Stomach (tissue), 9 donors: ENCODE measurements around the gene TSPAN3. TPM values are rescaled to one million over a fixed set of nuclear protein-coding genes. Genes with fewer than 3 reads are reported as not detected.

ENCODE experiments used
- DNase-seq, 2 donors: peaks; one replicate each; pipeline versions ENCODE4 v3.0.0 to v3.0.0-alpha.2; 2013 to 2019
- H3K27ac ChIP-seq, 5 donors: fragments of 200-600 bp in 4 of 5; sonication (generic) in 4 of 5; one replicate each; pipeline ENCODE4 v1.5.1; 2013 to 2019; ENCODE audit warnings: mild to moderate bottlenecking in 1 of 5, moderate library complexity in 1 of 5
- H3K27me3 ChIP-seq, 3 donors: fragments of 200-600 bp; sonication (generic); one replicate each; pipeline ENCODE4 v1.5.1; 2017 to 2019; ENCODE audit warnings: mixed run types in 1 of 3
- H3K36me3 ChIP-seq, 4 donors: fragments of 200-600 bp; sonication (generic); 1 replicate in 3 of 4; 2 replicates in 1 of 4; pipeline ENCODE4 v1.5.1; 2016 to 2019
- H3K4me1 ChIP-seq, 4 donors: fragments of 200-600 bp; sonication (generic); one replicate each; pipeline ENCODE4 v1.5.1; 2016 to 2019
- H3K4me3 ChIP-seq, 4 donors: fragments of 200-600 bp; sonication (generic) in 3 of 4; one replicate each; pipeline ENCODE4 v1.5.1; 2016 to 2019; ENCODE audit warnings: mild to moderate bottlenecking in 1 of 4
- H3K9me3 ChIP-seq, 4 donors: fragments of 200-600 bp; sonication (generic); one replicate each; pipeline ENCODE4 v1.5.1; 2016 to 2019
- CTCF ChIP-seq, 7 experiments: fragments of 450-650 bp in 4 of 7; fragments of 200-600 bp in 3 of 7; sonication (generic) in 3 of 7; IDR thresholded peaks; one replicate each; pipeline ENCODE4 v1.5.1; 2016 to 2019; ENCODE audit warnings: antibody characterized with exemption in 7 of 7, control low read depth in 2 of 7, mild to moderate bottlenecking in 1 of 7
- EP300 ChIP-seq: sonication (generic); formaldehyde crosslinking; IDR thresholded peaks from one replicate; pipeline ENCODE4 v1.6.1; 2017; ENCODE audit warnings: antibody characterized with exemption
- POLR2A ChIP-seq, 4 donors: fragments of 450-650 bp; IDR thresholded peaks; one replicate each; pipeline ENCODE4 v1.6.1; 2016; ENCODE audit warnings: antibody characterized with exemption in 4 of 4, control low read depth in 2 of 4, mild to moderate bottlenecking in 1 of 4, moderate library complexity in 1 of 4
- POLR2AphosphoS5 ChIP-seq, 3 donors: sonication (generic); formaldehyde crosslinking; IDR thresholded peaks; one replicate each; pipeline ENCODE4 v1.6.1; 2016; ENCODE audit warnings: antibody characterized with exemption in 3 of 3
- WGBS, 5 donors: extraction: QIAGEN DNeasy Blood & Tissue Kit in 3 of 5; methylation state at CpG; one replicate each; pipeline versions ENCODE4 v1.1.5 to v1.1.7; 2013 to 2018; 5-methylcytosine and 5-hydroxymethylcytosine counted together
- intact Hi-C: fragments of 100-400 bp; cut with DNase I; formaldehyde crosslinking; loops from one replicate; pipeline ENCODE4 v1.15.1; 2023; ENCODE audit warnings: low total_unique reads
- polyA plus RNA-seq, 3 donors: library from polyadenylated mRNA; stranded (reverse); fragments of 200-250 nt; gene quantifications; one replicate each; pipeline ENCODE4 v1.2.3, GENCODE V29; 2013
- total RNA-seq, 5 donors: library from RNA; depleted of rRNA; stranded (reverse); fragments of >200 nt; gene quantifications; one replicate each; pipeline versions ENCODE4 v1.1.0 to v1.2.3, GENCODE V29; 2014 to 2016
- donor health status: healthy with polysubstance abuse.
- donor health status: Bipolar disorder and iron deficiency.
- donor health status: healthy.

The TSPAN3 gene
- total and polyA plus RNA-seq, 8 donors = 42.9 to 390 (median 99.7) TPM

- intact Hi-C loops = no loop called here
- Histone ChIP-seq H3K9me3 (no peaks in the 10 kb centered on the region), H3K27me3 (peaks cover 0 to 33% (median 16%) of the 10 kb centered on the region in 3 donors), H3K36me3 (peaks cover 0 to 24% (median 0%) of the 10 kb centered on the region in 4 donors), H3K4me3 (no peak overlapping the region), H3K4me1 (peaks cover 7 to 43% (median 19%) of the 10 kb centered on the region in 4 donors), H3K27ac (no peak overlapping the region)
- no peak for DNase-seq
- TF ChIP-seq POLR2A (IDR thresholded peaks at IDR 0.05) = no peak
- TF ChIP-seq EP300 = no peak
- TF ChIP-seq POLR2AphosphoS5 (IDR thresholded peaks at IDR 0.05) = no peak
- TF ChIP-seq CTCF (IDR thresholded peaks at IDR 0.05) = no peak
- WGBS, 5 donors = 89 to 100% (median 90%) methylated on average over 3 to 12 of the region's 12 CpGs
Measured at GRCh38 chr15:77026501-77027110, 44.3 kb downstream of the TSPAN3 start.

- DNase-seq = no peak
- 77 to 95% (median 92%) methylated on average over 4 of the region's 4 CpGs for WGBS, 5 donors
- TF ChIP-seq POLR2AphosphoS5 (IDR thresholded peaks at IDR 0.05) (no peak), CTCF (IDR thresholded peaks at IDR 0.05) (no peak), EP300 (no peak), POLR2A (IDR thresholded peaks at IDR 0.05) (no peak)
- peaks cover 0 to 31% (median 16%) of the 10 kb centered on the region in 3 donors for H3K27me3 ChIP-seq
- H3K4me1 ChIP-seq = peaks cover 7 to 44% (median 19%) of the 10 kb centered on the region in 4 donors
- no peaks in the 10 kb centered on the region for H3K9me3 ChIP-seq
- H3K4me3 ChIP-seq = no peak overlapping the region
- peaks cover 0 to 24% (median 0%) of the 10 kb centered on the region in 4 donors for H3K36me3 ChIP-seq
- intact Hi-C loops = no loop called here
- no peak overlapping the region for H3K27ac ChIP-seq
Measured at GRCh38 chr15:77025941-77026411, 44.9 kb downstream of the TSPAN3 start.

GRCh38 chr15:77025083-77025901, 45.6 kb downstream of the TSPAN3 start:
- intact Hi-C loops = no loop called here
- Histone ChIP-seq H3K27ac (no peak overlapping the region), H3K36me3 (peaks cover 0 to 24% (median 0%) of the 10 kb centered on the region in 4 donors), H3K4me3 (no peak overlapping the region), H3K27me3 (peaks cover 0 to 24% (median 16%) of the 10 kb centered on the region in 3 donors), H3K4me1 (peaks cover 7 to 44% (median 19%) of the 10 kb centered on the region in 4 donors), H3K9me3 (no peaks in the 10 kb centered on the region)
- TF ChIP-seq CTCF (IDR thresholded peaks at IDR 0.05) = no peak
- no peak for TF ChIP-seq POLR2A (IDR thresholded peaks at IDR 0.05)
- TF ChIP-seq POLR2AphosphoS5 (IDR thresholded peaks at IDR 0.05) = no peak
- no peak for TF ChIP-seq EP300
- 90 to 94% (median 93%) methylated on average over 11 to 15 of the region's 15 CpGs for WGBS, 5 donors
- DNase-seq = no peak

GRCh38 chr15:77024273-77025082, 46.4 kb downstream of the TSPAN3 start:
- H3K4me1 ChIP-seq = peaks cover 7 to 44% (median 19%) of the 10 kb centered on the region in 4 donors
- H3K9me3 ChIP-seq = no peaks in the 10 kb centered on the region
- intact Hi-C loops = no loop called here
- DNase-seq = peak; percentile 72 to 87
- H3K36me3 ChIP-seq = peaks cover 0 to 23% (median 0%) of the 10 kb centered on the region in 4 donors
- 23 to 39% (median 29%) methylated on average over 14 to 17 of the region's 17 CpGs for WGBS, 5 donors
- peaks cover 0 to 22% (median 16%) of the 10 kb centered on the region in 3 donors for H3K27me3 ChIP-seq
- TF ChIP-seq POLR2AphosphoS5 (IDR thresholded peaks at IDR 0.05) = no peak
- peak in 6 of 7 experiments; percentile 7 to 95 (median 90) for TF ChIP-seq CTCF (IDR thresholded peaks at IDR 0.05)
- H3K4me3 ChIP-seq = no peak overlapping the region
- H3K27ac ChIP-seq = no peak overlapping the region
